ENCODE measurements around the gene SMAD1.

The SMAD1 gene

DNA sequence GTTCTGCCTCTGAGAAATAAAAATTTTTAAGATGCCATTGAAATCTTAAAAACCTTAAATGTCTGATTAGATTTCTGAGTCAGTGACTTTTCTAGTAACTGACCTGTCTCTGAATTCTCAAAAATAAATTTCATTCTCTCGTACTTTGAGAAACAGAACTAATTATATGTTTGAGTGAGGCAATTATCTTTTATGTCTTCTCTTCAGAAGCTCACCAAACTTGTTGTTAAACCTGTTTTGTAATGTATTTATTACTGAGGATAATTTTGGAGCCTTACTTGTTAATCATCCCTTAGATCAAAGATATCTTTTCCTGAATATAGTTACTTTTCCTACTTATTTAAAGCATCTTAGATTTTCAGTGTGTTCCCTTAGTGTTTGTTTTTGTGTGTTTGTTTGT is 73.0 kb downstream of the SMAD1 start:
- H3K27me3 ChIP-seq = no peaks in the 10 kb centered on the region
- peaks cover 0 to 21% (median 17%) of the 10 kb centered on the region in 3 donors for H3K36me3 ChIP-seq
- intact Hi-C loops (cut with DNase I; ENCODE audit: low total_unique reads) = no loop called here
- no peaks in the 10 kb centered on the region for H3K4me1 ChIP-seq
- H3K27ac ChIP-seq = no peak overlapping the region
- DNase-seq = no peak
- no peaks in the 10 kb centered on the region for H3K9me3 ChIP-seq
- TF ChIP-seq, protein P1, sequence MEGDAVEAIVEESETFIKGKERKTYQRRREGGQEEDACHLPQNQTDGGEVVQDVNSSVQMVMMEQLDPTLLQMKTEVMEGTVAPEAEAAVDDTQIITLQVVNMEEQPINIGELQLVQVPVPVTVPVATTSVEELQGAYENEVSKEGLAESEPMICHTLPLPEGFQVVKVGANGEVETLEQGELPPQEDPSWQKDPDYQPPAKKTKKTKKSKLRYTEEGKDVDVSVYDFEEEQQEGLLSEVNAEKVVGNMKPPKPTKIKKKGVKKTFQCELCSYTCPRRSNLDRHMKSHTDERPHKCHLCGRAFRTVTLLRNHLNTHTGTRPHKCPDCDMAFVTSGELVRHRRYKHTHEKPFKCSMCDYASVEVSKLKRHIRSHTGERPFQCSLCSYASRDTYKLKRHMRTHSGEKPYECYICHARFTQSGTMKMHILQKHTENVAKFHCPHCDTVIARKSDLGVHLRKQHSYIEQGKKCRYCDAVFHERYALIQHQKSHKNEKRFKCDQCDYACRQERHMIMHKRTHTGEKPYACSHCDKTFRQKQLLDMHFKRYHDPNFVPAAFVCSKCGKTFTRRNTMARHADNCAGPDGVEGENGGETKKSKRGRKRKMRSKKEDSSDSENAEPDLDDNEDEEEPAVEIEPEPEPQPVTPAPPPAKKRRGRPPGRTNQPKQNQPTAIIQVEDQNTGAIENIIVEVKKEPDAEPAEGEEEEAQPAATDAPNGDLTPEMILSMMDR (IDR thresholded peaks at IDR 0.05) = no peak
- H3K4me3 ChIP-seq = no peak overlapping the region

DNA sequence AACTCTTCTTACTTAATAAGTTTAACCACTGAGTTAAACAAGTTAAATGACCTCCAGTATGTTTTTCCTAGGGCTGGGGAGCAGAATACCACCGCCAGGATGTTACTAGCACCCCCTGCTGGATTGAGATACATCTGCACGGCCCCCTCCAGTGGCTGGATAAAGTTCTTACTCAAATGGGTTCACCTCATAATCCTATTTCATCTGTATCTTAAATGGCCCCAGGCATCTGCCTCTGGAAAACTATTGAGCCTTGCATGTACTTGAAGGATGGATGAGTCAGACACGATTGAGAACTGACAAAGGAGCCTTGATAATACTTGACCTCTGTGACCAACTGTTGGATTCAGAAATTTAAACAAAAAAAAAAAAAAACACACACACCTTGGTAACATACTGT is 76.1 kb downstream of the SMAD1 start:
- DNase-seq = peak in 1 of 2 donors; percentile 41
- Histone ChIP-seq H3K27me3 (no peaks in the 10 kb centered on the region), H3K4me3 (no peak overlapping the region), H3K4me1 (no peaks in the 10 kb centered on the region), H3K9me3 (no peaks in the 10 kb centered on the region), H3K27ac (no peak overlapping the region), H3K36me3 (peaks cover 0 to 23% (median 21%) of the 10 kb centered on the region in 3 donors)
- intact Hi-C loops (cut with DNase I; ENCODE audit: low total_unique reads) = no loop called here
- TF ChIP-seq, protein P1 (IDR thresholded peaks at IDR 0.05) = peak; percentile 70 to 79

DNA sequence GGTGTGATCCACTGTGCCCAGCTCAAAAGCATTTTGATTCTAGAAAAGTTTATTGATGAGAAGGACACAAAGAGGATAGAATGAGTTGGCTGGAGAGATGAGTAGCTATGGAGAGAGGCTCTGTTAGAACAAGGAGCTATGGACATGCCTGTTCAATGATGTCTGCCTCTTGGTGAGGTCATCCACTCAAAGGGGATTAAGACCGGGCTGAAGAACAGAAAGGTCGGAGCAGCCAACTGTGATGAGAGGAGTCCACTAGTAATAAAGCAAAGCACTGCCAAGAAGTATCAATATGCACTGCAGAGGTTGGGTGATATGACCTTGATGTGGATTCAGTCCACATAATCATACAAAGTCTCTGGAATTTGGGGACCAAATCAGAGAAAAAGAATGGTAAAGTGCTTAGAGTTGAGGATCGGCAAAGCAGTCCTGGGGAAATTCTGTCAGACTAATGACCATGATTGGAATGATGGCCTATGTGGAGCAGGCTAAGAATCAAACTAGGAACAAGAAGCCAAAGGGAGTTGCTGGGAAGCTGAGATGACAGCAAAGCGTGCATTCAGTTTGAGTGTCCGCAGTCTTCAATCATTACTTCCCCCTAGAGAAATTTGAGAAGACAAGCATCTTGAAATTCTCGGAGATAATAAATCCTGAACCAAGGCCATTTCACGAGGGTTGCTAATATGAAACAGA is 81.8 kb downstream of the SMAD1 start:
- Histone ChIP-seq H3K36me3 (peaks cover 0 to 11% (median 5%) of the 10 kb centered on the region in 3 donors), H3K9me3 (peaks cover 0 to 5% (median 0%) of the 10 kb centered on the region in 3 donors), H3K27me3 (no peaks in the 10 kb centered on the region), H3K4me3 (no peak overlapping the region), H3K4me1 (no peaks in the 10 kb centered on the region), H3K27ac (no peak overlapping the region)
- TF ChIP-seq, protein P1 (IDR thresholded peaks at IDR 0.05) = no peak
- DNase-seq = no peak
- intact Hi-C loops (cut with DNase I; ENCODE audit: low total_unique reads) = no loop called here

DNA sequence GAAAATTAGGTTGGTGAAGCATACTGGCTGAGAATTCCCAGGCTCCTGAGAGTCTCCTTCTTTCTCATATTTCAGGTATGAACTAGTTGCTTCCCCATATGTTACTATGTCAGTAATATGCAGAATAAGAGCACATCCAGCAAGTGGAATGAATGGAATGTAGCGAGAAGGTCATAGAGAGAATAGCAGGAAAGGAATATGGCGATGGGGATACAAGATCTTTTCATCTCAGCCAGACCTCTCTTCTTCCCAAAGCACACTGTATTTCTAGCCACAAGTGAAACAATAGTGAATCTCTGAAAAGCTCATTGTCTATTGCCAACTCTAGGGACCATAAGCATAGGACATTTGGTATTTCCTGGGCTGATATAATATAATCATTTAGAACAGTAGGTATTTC is 82.9 kb downstream of the SMAD1 start:
- DNase-seq = no peak

DNA sequence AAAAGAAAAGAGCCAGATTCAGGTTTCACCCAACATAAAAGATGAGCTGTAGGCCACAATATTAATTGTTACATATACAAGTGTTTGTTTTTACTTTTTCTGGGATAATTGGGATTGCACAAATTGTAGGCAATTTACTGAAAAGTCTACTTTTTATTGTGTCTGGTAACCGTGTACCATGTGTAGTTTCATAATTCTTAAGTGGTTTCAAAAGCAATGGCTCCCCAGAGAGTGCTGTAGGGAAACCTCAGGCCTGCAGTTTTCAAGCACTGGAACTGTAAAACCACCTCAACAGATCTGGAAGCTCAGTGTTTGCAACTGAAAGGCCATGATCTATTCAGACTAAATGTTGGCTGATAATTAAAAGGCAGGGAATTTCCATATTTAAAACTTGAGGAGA is 83.7 kb downstream of the SMAD1 start:
- no peak for DNase-seq
- H3K36me3 ChIP-seq = no peaks in the 10 kb centered on the region
- H3K4me3 ChIP-seq = no peak overlapping the region
- no peaks in the 10 kb centered on the region for H3K27me3 ChIP-seq
- peaks cover 0 to 6% (median 0%) of the 10 kb centered on the region in 3 donors for H3K9me3 ChIP-seq
- H3K27ac ChIP-seq = no peak overlapping the region
- no peaks in the 10 kb centered on the region for H3K4me1 ChIP-seq
- TF ChIP-seq, protein P1 (IDR thresholded peaks at IDR 0.05) = no peak
- intact Hi-C loops (cut with DNase I; ENCODE audit: low total_unique reads) = no loop called here

More for the DNA sequence above, 82.9 kb downstream of the SMAD1 start:
- Histone ChIP-seq H3K27ac (no peak overlapping the region), H3K4me1 (no peaks in the 10 kb centered on the region), H3K27me3 (no peaks in the 10 kb centered on the region), H3K36me3 (peaks cover 0 to 8% (median 0%) of the 10 kb centered on the region in 3 donors), H3K4me3 (no peak overlapping the region), H3K9me3 (peaks cover 0 to 6% (median 0%) of the 10 kb centered on the region in 3 donors)
- TF ChIP-seq, protein P1 (IDR thresholded peaks at IDR 0.05) = no peak
- intact Hi-C loops (cut with DNase I; ENCODE audit: low total_unique reads) = no loop called here

Data from tibial artery (tissue), 4 donors.